HCT116 (cell line): ENCODE measurements around the gene CDH23. TPM values are rescaled to one million over a fixed set of nuclear protein-coding genes. Genes with fewer than 3 reads are reported as not detected.
A peak's percentile ranks its signal among the peaks of the same experiment; 100 is the strongest.

ENCODE experiments used
- ATAC-seq: fragments of 200-7000 bp; cut with Tn5 transposase; 2 replicates; pipeline ENCODE4 v1.9.1; 2020; ENCODE audit warnings: mild to moderate bottlenecking, moderate library complexity
- BruUV-seq: library from RNA; stranded (reverse); fragments of 400-500 nt; replicated peaks from 2 replicates; lab custom pipeline; 2021; lab: Mats Ljungman, UMichigan
- CTCF ChIA-PET: fragments of 300-600 bp; sonication (Branson Sonifier 250); formaldehyde crosslinking; loops from one replicate; lab custom pipeline; 2021; ENCODE audit warnings: antibody characterized with exemption; lab: Charles Lee
- POLR2A ChIA-PET: fragments of 300-600, 350-600 bp; sonication (Branson Sonifier 250); formaldehyde crosslinking; loops from one replicate; lab custom pipeline; 2021; ENCODE audit warnings: antibody characterized with exemption; lab: Charles Lee
- RAD21 ChIA-PET, 2 experiments: fragments of 300-600 bp; sonication (Branson Sonifier 250); formaldehyde crosslinking; loops; one replicate each; lab custom pipeline; 2023; ENCODE audit warnings: low total read pairs in 2 of 2; ENCODE audit not compliant: uncharacterized antibody in 2 of 2, unreplicated experiment in 2 of 2, low non-redundant PET in 1 of 2; lab: Charles Lee
- DNase-seq: peaks from one replicate; pipeline ENCODE4 v3.0.0-alpha.2; 2010; ENCODE audit warnings: low read depth, low spot score
- H2AFZ ChIP-seq: fragments of 200-600 bp; shearing (Covaris generic), sonication (generic); 2 replicates; pipeline ENCODE4 v1.6.1; 2017; ENCODE audit warnings: low read depth, mixed run types, mixed read lengths, antibody characterized with exemption, low read length; ENCODE audit not compliant: poor library complexity, severe bottlenecking
- H3K27ac ChIP-seq: 2 replicates; pipeline ENCODE4 v1.5.1; 2012; ENCODE audit warnings: low read depth, low read length
- H3K27me3 ChIP-seq: fragments of 200-600 bp; sonication (generic); 2 replicates; pipeline ENCODE4 v1.6.1; 2016; ENCODE audit warnings: mixed run types, low read length, mixed read lengths; ENCODE audit not compliant: insufficient read depth
- H3K36me3 ChIP-seq, 2 experiments: fragments of 200-500 bp in 1 of 2; fragments of 200-600 bp in 1 of 2; sonication (Bioruptor generic) in 1 of 2; sonication (generic) in 1 of 2; 2 replicates each; pipeline versions ENCODE4 v1.5.1 to v1.6.1; 2014 to 2016; ENCODE audit warnings: low read length in 2 of 2, inconsistent platforms in 1 of 2, mixed read lengths in 1 of 2, mixed run types in 1 of 2; ENCODE audit not compliant: insufficient read depth in 2 of 2, control insufficient read depth in 1 of 2
- H3K4me1 ChIP-seq, 2 experiments: fragments of 200-600 bp in 1 of 2; sonication (generic) in 1 of 2; 2 replicates each; pipeline versions ENCODE4 v1.5.1 to v1.6.1; 2012 to 2017; ENCODE audit warnings: low read length in 2 of 2, inconsistent platforms in 1 of 2, mild to moderate bottlenecking in 1 of 2, mixed read lengths in 1 of 2, mixed run types in 1 of 2, moderate library complexity in 1 of 2; ENCODE audit not compliant: insufficient read depth in 2 of 2, control insufficient read depth in 1 of 2
- H3K4me2 ChIP-seq: fragments of 200-600 bp; sonication (generic); 2 replicates; pipeline ENCODE4 v1.6.1; 2017; ENCODE audit warnings: mixed run types, low read length, mixed read lengths
- H3K4me3 ChIP-seq, 2 experiments: fragments of 200-600 bp in 1 of 2; sonication (generic) in 1 of 2; replicated peaks in 1 of 2; 2 replicates each; pipeline ENCODE4 v1.5.1; 2011 to 2016; ENCODE audit warnings: low read length in 2 of 2, control low read depth in 1 of 2, low read depth in 1 of 2, mild to moderate bottlenecking in 1 of 2, mixed read lengths in 1 of 2, mixed run types in 1 of 2
- H3K79me2 ChIP-seq: fragments of 200-600 bp; sonication (generic); 2 replicates; pipeline ENCODE4 v1.6.1; 2017; ENCODE audit warnings: mild to moderate bottlenecking, mixed run types, low read length, moderate library complexity, mixed read lengths; ENCODE audit not compliant: insufficient read depth
- H3K9ac ChIP-seq: fragments of 200-600 bp; sonication (generic); 2 replicates; pipeline ENCODE4 v1.6.1; 2016; ENCODE audit warnings: low read length, mixed read lengths
- H3K9me2 ChIP-seq: fragments of 200-600 bp; sonication (generic), shearing (Covaris generic); 2 replicates; pipeline ENCODE4 v1.6.1; 2017; ENCODE audit warnings: mixed run types, mild to moderate bottlenecking, moderate library complexity; ENCODE audit not compliant: insufficient read depth
- H3K9me3 ChIP-seq, 2 experiments: fragments of 200-500 bp in 1 of 2; fragments of 200-600 bp in 1 of 2; sonication (Bioruptor generic) in 1 of 2; sonication (generic) in 1 of 2; 2 replicates each; pipeline ENCODE4 v1.6.1; 2014 to 2017; ENCODE audit warnings: low read length in 2 of 2, mixed read lengths in 2 of 2, inconsistent platforms in 1 of 2, low read depth in 1 of 2, mild to moderate bottlenecking in 1 of 2, mixed run types in 1 of 2, moderate library complexity in 1 of 2; ENCODE audit not compliant: control insufficient read depth in 1 of 2, insufficient read depth in 1 of 2
- H4K20me1 ChIP-seq: fragments of 200-600 bp; sonication (generic), shearing (Covaris generic); 2 replicates; pipeline ENCODE4 v1.6.1; 2017; ENCODE audit warnings: mixed run types, mild to moderate bottlenecking, moderate library complexity; ENCODE audit not compliant: insufficient read depth
- CBX3 ChIP-seq: IDR thresholded peaks from 2 replicates; pipeline ENCODE4 v1.6.1; 2012; ENCODE audit warnings: low read depth
- JUND ChIP-seq: IDR thresholded peaks from 2 replicates; pipeline ENCODE4 v1.6.1; 2012
- RAD21 ChIP-seq: IDR thresholded peaks from 2 replicates; pipeline ENCODE4 v1.6.1; 2012; ENCODE audit warnings: low read depth, mild to moderate bottlenecking
- TCF7L2 ChIP-seq: IDR thresholded peaks from 2 replicates; pipeline ENCODE4 v1.7.0; 2011; ENCODE audit warnings: borderline replicate concordance, inconsistent platforms; ENCODE audit not compliant: insufficient read depth, insufficient read length; ENCODE audit errors: extremely low read depth
- YY1 ChIP-seq: IDR thresholded peaks from 2 replicates; pipeline ENCODE4 v1.6.1; 2011; ENCODE audit warnings: low read length, low read depth, moderate library complexity, mild to moderate bottlenecking; ENCODE audit not compliant: insufficient replicate concordance; ENCODE audit errors: extremely low read depth
- ZNF274 ChIP-seq: fragments of 200-500 bp; sonication (Bioruptor generic); IDR thresholded peaks from 2 replicates; pipeline ENCODE4 v1.6.1; 2014; ENCODE audit warnings: mild to moderate bottlenecking, low read depth, low read length, inconsistent platforms
- intact Hi-C: fragments of 100-400 bp; cut with micrococcal nuclease; formaldehyde crosslinking; loops from 2 replicates; pipeline ENCODE4 v1.10.0; 2022
- total RNA-seq: library from RNA; stranded (reverse); gene quantifications from one replicate; pipeline ENCODE4 v1.2.1, GENCODE V29; 2021; ENCODE audit not compliant: unreplicated experiment
- TF ChIP-seq, protein P1 (sequence below), 3 experiments: fragments of 200-600 bp in 1 of 3; sonication (generic) in 1 of 3; IDR thresholded peaks in 2 of 3; conservative IDR thresholded peaks in 1 of 3; 2 replicates each; pipeline ENCODE4 v1.5.1; 2012 to 2017; ENCODE audit warnings: low read depth in 2 of 3, low read length in 2 of 3, antibody characterized with exemption in 1 of 3, borderline replicate concordance in 1 of 3, control low read depth in 1 of 3, mild to moderate bottlenecking in 1 of 3, mixed read lengths in 1 of 3, mixed run types in 1 of 3, moderate library complexity in 1 of 3; ENCODE audit not compliant: insufficient read depth in 1 of 3
- TF ChIP-seq, protein P2 (sequence below): IDR thresholded peaks from 2 replicates; pipeline ENCODE4 v1.6.1; 2012
- TF ChIP-seq, protein P3 (sequence below): IDR thresholded peaks from 2 replicates; pipeline ENCODE4 v1.6.1; 2012; ENCODE audit warnings: low read depth

CDH23 gene
- total RNA-seq, 1 experiment from 2014 or later, result not detected

DNA sequence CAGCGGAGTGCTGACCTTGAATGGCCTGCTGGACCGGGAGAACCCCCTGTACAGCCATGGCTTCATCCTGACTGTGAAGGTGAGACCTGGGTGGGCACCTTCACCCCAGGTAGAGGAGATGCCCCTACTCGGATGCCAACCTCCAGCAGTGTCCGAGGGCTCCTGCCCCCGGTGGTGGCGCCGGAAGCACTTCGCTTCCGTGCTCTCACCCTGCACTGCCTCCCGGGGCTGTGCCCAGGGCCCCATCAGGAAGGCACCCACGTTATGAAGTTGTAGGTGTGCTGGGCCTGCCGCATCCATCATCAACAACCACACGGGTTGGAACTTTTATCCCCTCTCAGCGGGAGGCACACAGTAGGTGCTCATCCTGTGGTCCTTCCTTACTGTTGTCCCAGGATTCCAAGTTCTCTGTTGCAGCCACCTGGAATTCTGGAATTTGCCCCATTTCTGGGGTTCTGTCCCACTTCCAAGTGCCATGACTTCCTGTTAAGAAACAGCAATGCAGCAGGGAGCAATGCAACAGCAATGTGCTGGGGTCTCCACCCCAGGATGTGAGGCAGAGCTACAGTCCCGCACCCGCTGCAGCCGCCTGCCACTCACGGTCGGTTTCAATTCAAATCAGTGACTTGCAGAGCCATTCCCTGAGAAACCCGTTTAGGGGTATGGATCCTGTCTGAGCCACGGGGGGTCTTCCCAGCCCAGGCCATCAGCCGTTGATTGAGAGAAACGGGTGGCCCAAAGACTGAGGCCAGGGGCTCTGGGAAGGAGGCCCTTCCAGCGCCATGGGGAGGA is 219.0 kb downstream of the CDH23 start:
- H3K79me2 ChIP-seq, result no peaks in the 10 kb centered on the region
- H3K27me3 ChIP-seq, result no peaks in the 10 kb centered on the region
- H3K4me2 ChIP-seq, result no peak overlapping the region
- RAD21 ChIA-PET, result no interaction called here
- H3K9ac ChIP-seq, result no peak overlapping the region
- no peaks in the 10 kb centered on the region for H3K9me2 ChIP-seq
- no peaks in the 10 kb centered on the region for H3K9me3 ChIP-seq
- no peak overlapping the region for H2AFZ ChIP-seq
- no peak overlapping the region for H3K27ac ChIP-seq
- peak; percentile 45 for ATAC-seq
- H3K4me1 ChIP-seq, result peaks cover 5 to 24% of the 10 kb centered on the region in 2 experiments
- no peaks in the 10 kb centered on the region for H4K20me1 ChIP-seq
- H3K36me3 ChIP-seq, result no peaks in the 10 kb centered on the region
- POLR2A ChIA-PET, result no interaction called here
- no TSS peak for BruUV-seq
- intact Hi-C loops, result no loop called here
- CTCF ChIA-PET, result no interaction called here
- TF ChIP-seq, protein P1, sequence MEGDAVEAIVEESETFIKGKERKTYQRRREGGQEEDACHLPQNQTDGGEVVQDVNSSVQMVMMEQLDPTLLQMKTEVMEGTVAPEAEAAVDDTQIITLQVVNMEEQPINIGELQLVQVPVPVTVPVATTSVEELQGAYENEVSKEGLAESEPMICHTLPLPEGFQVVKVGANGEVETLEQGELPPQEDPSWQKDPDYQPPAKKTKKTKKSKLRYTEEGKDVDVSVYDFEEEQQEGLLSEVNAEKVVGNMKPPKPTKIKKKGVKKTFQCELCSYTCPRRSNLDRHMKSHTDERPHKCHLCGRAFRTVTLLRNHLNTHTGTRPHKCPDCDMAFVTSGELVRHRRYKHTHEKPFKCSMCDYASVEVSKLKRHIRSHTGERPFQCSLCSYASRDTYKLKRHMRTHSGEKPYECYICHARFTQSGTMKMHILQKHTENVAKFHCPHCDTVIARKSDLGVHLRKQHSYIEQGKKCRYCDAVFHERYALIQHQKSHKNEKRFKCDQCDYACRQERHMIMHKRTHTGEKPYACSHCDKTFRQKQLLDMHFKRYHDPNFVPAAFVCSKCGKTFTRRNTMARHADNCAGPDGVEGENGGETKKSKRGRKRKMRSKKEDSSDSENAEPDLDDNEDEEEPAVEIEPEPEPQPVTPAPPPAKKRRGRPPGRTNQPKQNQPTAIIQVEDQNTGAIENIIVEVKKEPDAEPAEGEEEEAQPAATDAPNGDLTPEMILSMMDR (IDR thresholded peaks at IDR 0.05 in 2 of 3, conservative IDR thresholded peaks at IDR 0.05 in 1 of 3; ENCODE audit: borderline replicate concordance in 1 of 3, insufficient read depth in 1 of 3, low read depth in 2 of 3, low read length in 2 of 3), result peak in 1 of 3 experiments; percentile 16; a peak in 2 of 6 replicates
- TF ChIP-seq ZNF274 (no peak), RAD21 (0 out of 2 replicates have a peak, but pooled peaks have one; percentile 1)
- no peak for DNase-seq
- H3K4me3 ChIP-seq, result no peak overlapping the region

DNA sequence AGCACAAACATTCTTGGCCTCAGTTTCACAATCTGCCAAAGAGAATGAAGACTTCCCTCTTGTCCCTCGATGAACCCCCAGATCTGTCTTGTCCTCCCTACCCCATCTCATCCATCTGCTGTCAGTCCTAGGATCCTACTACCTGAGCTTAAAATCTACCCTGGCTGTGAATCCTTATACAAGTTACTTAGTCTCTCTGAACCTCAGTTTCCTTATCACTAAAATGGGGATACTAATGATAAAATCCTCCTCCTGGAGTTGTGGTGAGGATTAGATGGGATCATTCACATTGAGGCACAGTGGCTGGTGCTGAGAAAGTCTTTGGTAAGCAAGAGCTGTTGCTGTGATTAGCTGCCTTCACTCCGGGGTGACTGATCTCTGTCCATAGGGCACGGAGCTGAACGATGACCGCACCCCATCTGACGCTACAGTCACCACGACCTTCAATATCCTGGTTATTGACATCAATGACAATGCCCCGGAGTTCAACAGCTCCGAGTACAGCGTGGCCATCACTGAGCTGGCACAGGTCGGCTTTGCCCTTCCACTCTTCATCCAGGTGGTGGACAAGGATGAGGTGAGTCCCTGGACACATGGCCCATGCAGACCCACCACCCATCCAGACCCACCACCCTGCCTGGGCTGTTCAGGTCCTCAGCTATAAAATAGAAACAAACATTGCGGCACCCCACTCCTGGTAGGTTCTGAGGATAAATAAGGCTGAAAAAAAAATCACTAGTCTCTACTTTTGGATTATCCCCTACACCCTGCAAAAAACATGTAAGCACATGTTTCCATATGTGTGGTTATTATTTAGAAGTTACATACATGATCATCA is 220.3 kb downstream of the CDH23 start:
- no peak overlapping the region for H3K4me3 ChIP-seq
- intact Hi-C loops, result no loop called here
- no peak overlapping the region for H3K4me2 ChIP-seq
- ChIA-PET CTCF (no interaction called here), RAD21 (no interaction called here), POLR2A (no interaction called here)
- no peaks in the 10 kb centered on the region for H4K20me1 ChIP-seq
- H3K27ac ChIP-seq, result no peak overlapping the region
- ATAC-seq (no peak), DNase-seq (no peak)
- peaks cover 10 to 32% of the 10 kb centered on the region in 2 experiments for H3K4me1 ChIP-seq
- no peaks in the 10 kb centered on the region for H3K9me3 ChIP-seq
- H2AFZ ChIP-seq, result no peak overlapping the region
- no peaks in the 10 kb centered on the region for H3K36me3 ChIP-seq
- H3K9me2 ChIP-seq, result no peaks in the 10 kb centered on the region
- no peaks in the 10 kb centered on the region for H3K79me2 ChIP-seq
- BruUV-seq, result no TSS peak
- no peak overlapping the region for H3K9ac ChIP-seq
- no peaks in the 10 kb centered on the region for H3K27me3 ChIP-seq
- TF ChIP-seq, protein P2, sequence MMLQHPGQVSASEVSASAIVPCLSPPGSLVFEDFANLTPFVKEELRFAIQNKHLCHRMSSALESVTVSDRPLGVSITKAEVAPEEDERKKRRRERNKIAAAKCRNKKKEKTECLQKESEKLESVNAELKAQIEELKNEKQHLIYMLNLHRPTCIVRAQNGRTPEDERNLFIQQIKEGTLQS, result no peak
- TF ChIP-seq TCF7L2 (no peak), JUND (no peak), CBX3 (no peak), YY1 (no peak)
- TF ChIP-seq, protein P3, sequence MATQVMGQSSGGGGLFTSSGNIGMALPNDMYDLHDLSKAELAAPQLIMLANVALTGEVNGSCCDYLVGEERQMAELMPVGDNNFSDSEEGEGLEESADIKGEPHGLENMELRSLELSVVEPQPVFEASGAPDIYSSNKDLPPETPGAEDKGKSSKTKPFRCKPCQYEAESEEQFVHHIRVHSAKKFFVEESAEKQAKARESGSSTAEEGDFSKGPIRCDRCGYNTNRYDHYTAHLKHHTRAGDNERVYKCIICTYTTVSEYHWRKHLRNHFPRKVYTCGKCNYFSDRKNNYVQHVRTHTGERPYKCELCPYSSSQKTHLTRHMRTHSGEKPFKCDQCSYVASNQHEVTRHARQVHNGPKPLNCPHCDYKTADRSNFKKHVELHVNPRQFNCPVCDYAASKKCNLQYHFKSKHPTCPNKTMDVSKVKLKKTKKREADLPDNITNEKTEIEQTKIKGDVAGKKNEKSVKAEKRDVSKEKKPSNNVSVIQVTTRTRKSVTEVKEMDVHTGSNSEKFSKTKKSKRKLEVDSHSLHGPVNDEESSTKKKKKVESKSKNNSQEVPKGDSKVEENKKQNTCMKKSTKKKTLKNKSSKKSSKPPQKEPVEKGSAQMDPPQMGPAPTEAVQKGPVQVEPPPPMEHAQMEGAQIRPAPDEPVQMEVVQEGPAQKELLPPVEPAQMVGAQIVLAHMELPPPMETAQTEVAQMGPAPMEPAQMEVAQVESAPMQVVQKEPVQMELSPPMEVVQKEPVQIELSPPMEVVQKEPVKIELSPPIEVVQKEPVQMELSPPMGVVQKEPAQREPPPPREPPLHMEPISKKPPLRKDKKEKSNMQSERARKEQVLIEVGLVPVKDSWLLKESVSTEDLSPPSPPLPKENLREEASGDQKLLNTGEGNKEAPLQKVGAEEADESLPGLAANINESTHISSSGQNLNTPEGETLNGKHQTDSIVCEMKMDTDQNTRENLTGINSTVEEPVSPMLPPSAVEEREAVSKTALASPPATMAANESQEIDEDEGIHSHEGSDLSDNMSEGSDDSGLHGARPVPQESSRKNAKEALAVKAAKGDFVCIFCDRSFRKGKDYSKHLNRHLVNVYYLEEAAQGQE, result no peak
